IMR-90 (cell line): ENCODE data around the gene GPC5. TPM values are rescaled to one million over a fixed set of nuclear protein-coding genes. Genes with fewer than 3 reads are reported as not detected.

Experiments used
- ATAC-seq: fragments of 200-7000 bp; cut with Tn5 transposase; 2 replicates; pipeline ENCODE4 v1.9.1; 2020; ENCODE audit warnings: low read depth, mild to moderate bottlenecking, moderate library complexity
- BruUV-seq: library from RNA; stranded (reverse); fragments of 400-500 nt; replicated peaks from 2 replicates; lab custom pipeline; 2021; lab: Mats Ljungman, UMichigan
- CTCF ChIA-PET: fragments of 300-600 bp; formaldehyde crosslinking; extraction: SDS; loops from one replicate; lab custom pipeline; 2021; ENCODE audit warnings: antibody characterized with exemption; lab: Yijun Ruan, JAX
- POLR2A ChIA-PET: fragments of 300-600 bp; sonication (Branson Sonifier 250); formaldehyde crosslinking; loops from one replicate; lab custom pipeline; 2022; ENCODE audit warnings: antibody characterized with exemption; ENCODE audit not compliant: unreplicated experiment; lab: Charles Lee
- DNase-seq: peaks from one replicate; pipeline ENCODE4 v3.0.0; 2013
- H2AFZ ChIP-seq: replicated peaks from 2 replicates; pipeline ENCODE3; 2013; ENCODE audit warnings: low read length, mild to moderate bottlenecking; ENCODE audit not compliant: poor library complexity
- H2AK5ac ChIP-seq: 2 replicates; pipeline ENCODE4 v1.6.1; 2013; ENCODE audit warnings: low read depth, low read length, inconsistent platforms
- H2AK9ac ChIP-seq: replicated peaks from 2 replicates; pipeline ENCODE3; 2013; ENCODE audit warnings: mild to moderate bottlenecking, low read depth, low read length, moderate library complexity; ENCODE audit not compliant: poor library complexity
- H2BK120ac ChIP-seq: 2 replicates; pipeline ENCODE4 v1.6.1; 2013; ENCODE audit warnings: low read depth, low read length, inconsistent platforms
- H2BK15ac ChIP-seq: 3 replicates; pipeline ENCODE4 v1.6.1; 2013; ENCODE audit warnings: low read depth, low read length, inconsistent platforms
- H2BK20ac ChIP-seq: 2 replicates; pipeline ENCODE4 v1.6.1; 2013; ENCODE audit warnings: low read depth, mild to moderate bottlenecking, inconsistent platforms, low read length, moderate library complexity
- H2BK5ac ChIP-seq: 2 replicates; pipeline ENCODE4 v1.6.1; 2013; ENCODE audit warnings: mild to moderate bottlenecking, low read depth, low read length, inconsistent platforms; ENCODE audit not compliant: poor library complexity, severe bottlenecking
- H3K14ac ChIP-seq: replicated peaks from 2 replicates; pipeline ENCODE4 v1.6.1; 2013; ENCODE audit warnings: low read depth, low read length, inconsistent platforms
- H3K18ac ChIP-seq: 2 replicates; pipeline ENCODE4 v1.6.1; 2013; ENCODE audit warnings: low read depth, low read length, control low read depth
- H3K23ac ChIP-seq: 2 replicates; pipeline ENCODE4 v1.6.1; 2013; ENCODE audit warnings: low read depth, low read length, inconsistent platforms
- H3K27ac ChIP-seq: 2 replicates; pipeline ENCODE4 v1.5.1; 2013; ENCODE audit warnings: mild to moderate bottlenecking, control low read depth, low read length; ENCODE audit not compliant: insufficient read depth
- H3K27me3 ChIP-seq: 2 replicates; pipeline ENCODE4 v1.6.1; 2013; ENCODE audit warnings: low read length; ENCODE audit not compliant: control insufficient read depth, insufficient read depth
- H3K36me3 ChIP-seq: 2 replicates; pipeline ENCODE4 v1.6.1; 2013; ENCODE audit warnings: low read length, mixed read lengths; ENCODE audit not compliant: control insufficient read depth, insufficient read depth
- H3K4ac ChIP-seq: 2 replicates; pipeline ENCODE4 v1.6.1; 2013; ENCODE audit warnings: low read depth, low read length, inconsistent platforms
- H3K4me1 ChIP-seq: 2 replicates; pipeline ENCODE4 v1.6.1; 2013; ENCODE audit warnings: low read length, mixed read lengths; ENCODE audit not compliant: control insufficient read depth, insufficient read depth
- H3K4me2 ChIP-seq: 2 replicates; pipeline ENCODE4 v1.6.1; 2013; ENCODE audit warnings: low read depth, mild to moderate bottlenecking, control low read depth, low read length, moderate library complexity
- H3K4me3 ChIP-seq: 2 replicates; pipeline ENCODE4 v1.5.1; 2013; ENCODE audit warnings: low read depth, mild to moderate bottlenecking, control low read depth, low read length, moderate library complexity; ENCODE audit not compliant: insufficient read depth
- H3K56ac ChIP-seq: 2 replicates; pipeline ENCODE4 v1.6.1; 2013; ENCODE audit warnings: low read length, inconsistent platforms; ENCODE audit not compliant: insufficient read depth; ENCODE audit errors: extremely low read depth
- H3K79me1 ChIP-seq, 2 experiments: 2 replicates each; pipeline ENCODE4 v1.6.1; 2013; ENCODE audit warnings: low read length in 2 of 2, inconsistent platforms in 1 of 2, low read depth in 1 of 2
- H3K9ac ChIP-seq: 2 replicates; pipeline ENCODE4 v1.6.1; 2013; ENCODE audit warnings: low read depth, low read length, control low read depth
- H3K9me1 ChIP-seq: 2 replicates; pipeline ENCODE4 v1.6.1; 2013; ENCODE audit warnings: low read length, inconsistent platforms; ENCODE audit not compliant: insufficient read depth
- H3K9me3 ChIP-seq: 2 replicates; pipeline ENCODE4 v1.6.1; 2013; ENCODE audit warnings: low read length; ENCODE audit not compliant: control insufficient read depth, insufficient read depth
- H4K20me1 ChIP-seq: 2 replicates; pipeline ENCODE4 v1.6.1; 2013; ENCODE audit warnings: low read length, inconsistent platforms; ENCODE audit not compliant: insufficient read depth
- H4K5ac ChIP-seq: 2 replicates; pipeline ENCODE4 v1.6.1; 2013; ENCODE audit warnings: mild to moderate bottlenecking, low read depth, low read length, control low read depth
- H4K8ac ChIP-seq, 2 experiments: 2 replicates each; pipeline ENCODE4 v1.6.1; 2013; ENCODE audit warnings: low read depth in 2 of 2, low read length in 2 of 2, control low read depth in 1 of 2, inconsistent platforms in 1 of 2
- H4K91ac ChIP-seq: 2 replicates; pipeline ENCODE4 v1.6.1; 2013; ENCODE audit warnings: low read depth, low read length, inconsistent platforms; ENCODE audit not compliant: insufficient read depth
- BHLHE40 ChIP-seq: fragments of 150-350 bp; IDR thresholded peaks from 2 replicates; pipeline ENCODE4 v1.6.1; 2016; ENCODE audit warnings: mild to moderate bottlenecking, low read depth, low read length
- CEBPB ChIP-seq: IDR thresholded peaks from 2 replicates; pipeline ENCODE4 v1.6.1; 2012; ENCODE audit warnings: low read depth, low read length, improper control_type of control experiment
- CHD1 ChIP-seq: IDR thresholded peaks from 2 replicates; pipeline ENCODE4 v1.6.1; 2012; ENCODE audit warnings: low read depth, low read length, improper control_type of control experiment
- ELK1 ChIP-seq: fragments of 150-350 bp; IDR thresholded peaks from 2 replicates; pipeline ENCODE4 v1.6.1; 2016; ENCODE audit warnings: low read depth, mild to moderate bottlenecking, low read length, moderate library complexity, borderline replicate concordance
- FOS ChIP-seq: fragments of 150-350 bp; IDR thresholded peaks from 2 replicates; pipeline ENCODE4 v1.6.1; 2016; ENCODE audit warnings: low read depth, low read length
- MAFK ChIP-seq: IDR thresholded peaks from 2 replicates; pipeline ENCODE4 v1.6.1; 2012; ENCODE audit warnings: low read depth, low read length, improper control_type of control experiment
- MAZ ChIP-seq: IDR thresholded peaks from 2 replicates; pipeline ENCODE4 v1.6.1; 2012; ENCODE audit warnings: low read depth, mild to moderate bottlenecking, low read length, improper control_type of control experiment, moderate library complexity, borderline replicate concordance
- MXI1 ChIP-seq: IDR thresholded peaks from 2 replicates; pipeline ENCODE4 v1.6.1; 2012; ENCODE audit warnings: low read depth, mild to moderate bottlenecking, low read length, moderate library complexity, borderline replicate concordance
- NFE2L2 ChIP-seq: fragments of 150-350 bp; IDR thresholded peaks from 2 replicates; pipeline ENCODE4 v1.6.1; 2016; ENCODE audit warnings: low read depth, mild to moderate bottlenecking, low read length
- POLR2A ChIP-seq: IDR thresholded peaks from 2 replicates; pipeline ENCODE4 v1.6.1; 2012; ENCODE audit warnings: mild to moderate bottlenecking, low read depth, low read length
- RAD21 ChIP-seq: IDR thresholded peaks from 2 replicates; pipeline ENCODE4 v1.6.1; 2012; ENCODE audit warnings: low read length, improper control_type of control experiment
- RCOR1 ChIP-seq: IDR thresholded peaks from 2 replicates; pipeline ENCODE4 v1.6.1; 2012; ENCODE audit warnings: mild to moderate bottlenecking, low read length, improper control_type of control experiment; ENCODE audit not compliant: insufficient replicate concordance
- RFX5 ChIP-seq: IDR thresholded peaks from 2 replicates; pipeline ENCODE4 v1.8.0; 2012; ENCODE audit warnings: low read depth, mild to moderate bottlenecking, low read length, moderate library complexity
- SMC3 ChIP-seq: fragments of 150-350 bp; IDR thresholded peaks from 2 replicates; pipeline ENCODE4 v1.6.1; 2016; ENCODE audit warnings: low read depth, mild to moderate bottlenecking, antibody characterized with exemption, low read length, moderate library complexity
- USF2 ChIP-seq: fragments of 150-350 bp; IDR thresholded peaks from 2 replicates; pipeline ENCODE4 v1.6.1; 2017; ENCODE audit warnings: mild to moderate bottlenecking, antibody characterized with exemption, low read length, low read depth
- WGBS, 2 experiments: methylation state at CpG; one replicate each; pipeline versions ENCODE4 v1.1.5 to v1.1.7; 2013; ENCODE audit warnings: missing lambda C conversion rate in 2 of 2; ENCODE audit not compliant: insufficient read length in 1 of 2; ENCODE audit errors: extremely low coverage in 2 of 2; 5-methylcytosine and 5-hydroxymethylcytosine counted together
- dilution Hi-C: fragments of 300-500 bp; cut with HindIII; formaldehyde crosslinking; loops from one replicate; pipeline ENCODE4 v1.14.3; 2018; ENCODE audit warnings: low sequenced_read_pairs; ENCODE audit not compliant: unreplicated experiment
- in situ Hi-C: fragments of 300-500 bp; cut with MboI; formaldehyde crosslinking; loops from 3 replicates; pipeline ENCODE4 v1.14.3; 2019; ENCODE audit warnings: low sequenced_read_pairs, inconsistent platforms, mixed read lengths
- intact Hi-C: fragments of 100-400 bp; cut with micrococcal nuclease; formaldehyde crosslinking; loops from 2 replicates; pipeline ENCODE4 v1.10.0; 2022
- polyA plus RNA-seq, 3 experiments: library from polyadenylated mRNA; depleted of rRNA; stranded (reverse); fragments of >200 nt; gene quantifications; 2 replicates each; pipeline ENCODE4 v1.2.3, GENCODE V29; 2012; ENCODE audit warnings: low replicate concordance in 1 of 3
- total RNA-seq: library from RNA; depleted of rRNA; stranded (reverse); fragments of >200 nt; gene quantifications from 2 replicates; pipeline ENCODE4 v1.2.3, GENCODE V29; 2012
- TF ChIP-seq, protein P1 (sequence below): conservative IDR thresholded peaks from 2 replicates; pipeline ENCODE4 v1.5.1; 2012; ENCODE audit warnings: mild to moderate bottlenecking, low read depth, low read length, improper control_type of control experiment

Gene GPC5
- total and polyA plus RNA-seq, 2 of the 4 experiments (the other 2 are of a cell fraction), result 0.94 to 1.8 TPM

GRCh38 chr13:91567485-91568207 lies 169.2 kb downstream of the GPC5 start:
- Histone ChIP-seq H3K23ac (no peak overlapping the region), H3K4ac (no peak overlapping the region), H3K9ac (no peak overlapping the region), H3K9me1 (no peaks in the 10 kb centered on the region), H3K18ac (no peak overlapping the region), H3K36me3 (no peaks in the 10 kb centered on the region), H3K27me3 (no peaks in the 10 kb centered on the region), H3K79me1 (no peaks in the 10 kb centered on the region), H3K14ac (no peak overlapping the region), H2AK9ac (no peak overlapping the region), H2BK5ac (no peak overlapping the region), H2AK5ac (no peak overlapping the region), H3K27ac (no peak overlapping the region), H3K4me2 (no peak overlapping the region), H4K20me1 (no peaks in the 10 kb centered on the region), H2AFZ (no peak overlapping the region), H4K5ac (no peak overlapping the region), H3K9me3 (0 out of 2 replicates have a peak, but pooled peaks cover 2% of the 10 kb centered on the region), H3K4me3 (no peak overlapping the region), H2BK20ac (no peak overlapping the region), H4K91ac (no peak overlapping the region), H2BK120ac (no peak overlapping the region), H3K4me1 (no peaks in the 10 kb centered on the region), H4K8ac (no peak overlapping the region), H2BK15ac (no peak overlapping the region), H3K56ac (no peak overlapping the region)
- TF ChIP-seq CEBPB (no peak), RCOR1 (no peak), RAD21 (no peak), BHLHE40 (no peak), POLR2A (no peak), NFE2L2 (no peak), MAFK (no peak), MAZ (no peak), MXI1 (no peak), RFX5 (no peak), SMC3 (no peak), FOS (no peak), USF2 (no peak), CHD1 (no peak), ELK1 (no peak)
- TF ChIP-seq, protein P1, sequence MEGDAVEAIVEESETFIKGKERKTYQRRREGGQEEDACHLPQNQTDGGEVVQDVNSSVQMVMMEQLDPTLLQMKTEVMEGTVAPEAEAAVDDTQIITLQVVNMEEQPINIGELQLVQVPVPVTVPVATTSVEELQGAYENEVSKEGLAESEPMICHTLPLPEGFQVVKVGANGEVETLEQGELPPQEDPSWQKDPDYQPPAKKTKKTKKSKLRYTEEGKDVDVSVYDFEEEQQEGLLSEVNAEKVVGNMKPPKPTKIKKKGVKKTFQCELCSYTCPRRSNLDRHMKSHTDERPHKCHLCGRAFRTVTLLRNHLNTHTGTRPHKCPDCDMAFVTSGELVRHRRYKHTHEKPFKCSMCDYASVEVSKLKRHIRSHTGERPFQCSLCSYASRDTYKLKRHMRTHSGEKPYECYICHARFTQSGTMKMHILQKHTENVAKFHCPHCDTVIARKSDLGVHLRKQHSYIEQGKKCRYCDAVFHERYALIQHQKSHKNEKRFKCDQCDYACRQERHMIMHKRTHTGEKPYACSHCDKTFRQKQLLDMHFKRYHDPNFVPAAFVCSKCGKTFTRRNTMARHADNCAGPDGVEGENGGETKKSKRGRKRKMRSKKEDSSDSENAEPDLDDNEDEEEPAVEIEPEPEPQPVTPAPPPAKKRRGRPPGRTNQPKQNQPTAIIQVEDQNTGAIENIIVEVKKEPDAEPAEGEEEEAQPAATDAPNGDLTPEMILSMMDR, result no peak
- BruUV-seq, result no TSS peak
- dilution Hi-C loops (no loop called here), in situ Hi-C loops (no loop called here), intact Hi-C loops (no loop called here)
- DNase-seq, result no peak
- ChIA-PET CTCF (no interaction called here), POLR2A (no interaction called here)
- ATAC-seq, result no peak
- WGBS, 2 experiments, result no CpG with 5 or more reads among the region's 5 CpGs
